CD4-positive, alpha-beta T cell (primary cell): Measurements from ENCODE around the gene RAD51AP2. TPM values are rescaled to one million over a fixed set of nuclear protein-coding genes. Genes with fewer than 3 reads are reported as not detected.

Experiments
- ATAC-seq: fragments of 200-7000 bp; cut with Tn5 transposase; one replicate; pipeline ENCODE4 v1.10.0; 2022; ENCODE audit warnings: mild to moderate bottlenecking; ENCODE audit not compliant: poor library complexity
- CTCF ChIA-PET: fragments of 350-600 bp; sonication (Branson Sonifier 250); formaldehyde crosslinking; loops from one replicate; lab custom pipeline; 2021; ENCODE audit warnings: antibody characterized with exemption, inconsistent platforms; lab: Charles Lee
- POLR2A ChIA-PET: fragments of 350-600 bp; sonication (Branson Sonifier 250); formaldehyde crosslinking; loops from one replicate; lab custom pipeline; 2021; ENCODE audit warnings: antibody characterized with exemption, inconsistent platforms; lab: Charles Lee
- DNase-seq, 14 experiments: peaks; one replicate each; pipeline ENCODE4 v3.0.0-alpha.2; 2013 to 2020; ENCODE audit warnings: mixed read lengths in 2 of 14
- H3K27ac ChIP-seq, 2 donors: one replicate each; pipeline versions ENCODE4 v1.5.1 to v1.7.0; 2013; ENCODE audit warnings: low read length in 2 of 2, low read depth in 1 of 2, mild to moderate bottlenecking in 1 of 2
- H3K27me3 ChIP-seq, 2 experiments: 1 replicate in 1 of 2; 2 replicates in 1 of 2; pipeline versions ENCODE4 v1.6.1 to v1.7.0; 2013; ENCODE audit warnings: low read length in 2 of 2, control low read depth in 1 of 2, mild to moderate bottlenecking in 1 of 2, moderate library complexity in 1 of 2; ENCODE audit not compliant: insufficient read depth in 2 of 2, control insufficient read depth in 1 of 2
- H3K36me3 ChIP-seq: one replicate; pipeline ENCODE4 v1.6.1; 2013; ENCODE audit warnings: low read length, control low read depth; ENCODE audit not compliant: insufficient read depth
- H3K4me1 ChIP-seq: one replicate; pipeline ENCODE4 v1.6.1; 2013; ENCODE audit warnings: low read length, control low read depth; ENCODE audit not compliant: insufficient read depth
- H3K4me3 ChIP-seq: one replicate; pipeline ENCODE4 v1.5.1; 2013; ENCODE audit warnings: mild to moderate bottlenecking, low read length, moderate library complexity
- H3K9me3 ChIP-seq, 2 experiments: 1 replicate in 1 of 2; 2 replicates in 1 of 2; pipeline versions ENCODE4 v1.6.1 to v1.7.0; 2013; ENCODE audit warnings: low read length in 2 of 2, mild to moderate bottlenecking in 2 of 2, control low read depth in 1 of 2, moderate library complexity in 1 of 2; ENCODE audit not compliant: control insufficient read depth in 1 of 2, insufficient read depth in 1 of 2
- H3K27ac Mint-ChIP-seq: one replicate; pipeline ENCODE4 v1.8.0; 2020; ENCODE audit warnings: mixed read lengths
- H3K27me3 Mint-ChIP-seq: one replicate; pipeline ENCODE4 v1.8.0; 2021; ENCODE audit warnings: mixed read lengths
- H3K36me3 Mint-ChIP-seq: one replicate; pipeline ENCODE4 v1.8.0; 2021; ENCODE audit warnings: low read depth, mixed read lengths
- H3K4me1 Mint-ChIP-seq: one replicate; pipeline ENCODE4 v1.8.0; 2021; ENCODE audit warnings: low read depth, mixed read lengths
- H3K4me3 Mint-ChIP-seq: one replicate; pipeline ENCODE4 v1.8.0; 2020; ENCODE audit warnings: mild to moderate bottlenecking, mixed read lengths
- H3K9me3 Mint-ChIP-seq: one replicate; pipeline ENCODE4 v1.8.0; 2020; ENCODE audit warnings: mixed read lengths
- CTCF ChIP-seq: fragments of 200-600 bp; IDR thresholded peaks from one replicate; pipeline ENCODE4 v1.8.0; 2022; ENCODE audit warnings: antibody characterized with exemption, mild to moderate bottlenecking
- intact Hi-C, 2 experiments: fragments of 100-400 bp; cut with DNase I in 1 of 2; cut with micrococcal nuclease in 1 of 2; formaldehyde crosslinking; loops; one replicate each; pipeline versions ENCODE4 v1.15.1 to v1.9.0; 2023 to 2025; cut with DNase I, micrococcal nuclease
- total RNA-seq, 174 experiments: library from RNA in 2 of 174; stranded (reverse) in 2 of 174; gene quantifications; one replicate each; pipeline ENCODE4 v1.2.3 and lab custom pipeline; 2021 to 2026

The RAD51AP2 gene
- total RNA-seq, 2 experiments from 2014 or later: not detected

GRCh38 chr2:17540813-17541530, 22.7 kb upstream of the RAD51AP2 start:
- H3K27ac ChIP-seq: no peak overlapping the region
- H3K36me3 ChIP-seq: no peaks in the 10 kb centered on the region
- Mint-ChIP-seq H3K4me3 (no peak overlapping the region), H3K36me3 (no peaks in the 10 kb centered on the region), H3K27ac (no peak overlapping the region), H3K4me1 (no peaks in the 10 kb centered on the region), H3K27me3 (peaks cover 78% of the 10 kb centered on the region), H3K9me3 (no peaks in the 10 kb centered on the region)
- H3K9me3 ChIP-seq: peaks cover 0 to 9% of the 10 kb centered on the region in 2 experiments
- ATAC-seq (no peak), DNase-seq (no peak)
- TF ChIP-seq CTCF: no peak
- peaks cover 36 to 57% of the 10 kb centered on the region in 2 experiments for H3K27me3 ChIP-seq
- intact Hi-C loops: no loop called here
- ChIA-PET CTCF (no interaction called here), POLR2A (no interaction called here)
- H3K4me1 ChIP-seq: no peaks in the 10 kb centered on the region
- H3K4me3 ChIP-seq: no peak overlapping the region

GRCh38 chr2:17540093-17540812, 22.0 kb upstream of the RAD51AP2 start, which contains the start of gene VSNL1:
VSNL1 (plus strand) TSS chr2:17540696; CDS start chr2:17592075, 51,379 bp downstream.
- ChIA-PET POLR2A (no interaction called here), CTCF (no interaction called here)
- Mint-ChIP-seq H3K4me3 (no peak within 1 kb of the TSS), H3K9me3 (no peaks in the 10 kb centered on the region), H3K4me1 (no peaks in the 10 kb centered on the region), H3K27ac (no peak within 1 kb of the TSS), H3K36me3 (no peaks in the 10 kb centered on the region), H3K27me3 (peaks cover 79% of the 10 kb centered on the region)
- Histone ChIP-seq H3K9me3 (peaks cover 0 to 9% of the 10 kb centered on the region in 2 experiments), H3K4me1 (no peaks in the 10 kb centered on the region), H3K4me3 (no peak within 1 kb of the TSS), H3K27ac (no peak within 1 kb of the TSS), H3K36me3 (no peaks in the 10 kb centered on the region), H3K27me3 (peaks cover 38 to 50% of the 10 kb centered on the region in 2 experiments)
- ATAC-seq (no peak), DNase-seq (no peak)
- no peak for TF ChIP-seq CTCF
- intact Hi-C loops: no loop called here

GRCh38 chr2:17539611-17540092, 21.4 kb upstream of the RAD51AP2 start:
- DNase-seq: no peak
- H3K27me3 Mint-ChIP-seq: peaks cover 83% of the 10 kb centered on the region
- Histone ChIP-seq H3K9me3 (peaks cover 0 to 9% of the 10 kb centered on the region in 2 experiments), H3K4me3 (no peak overlapping the region), H3K36me3 (no peaks in the 10 kb centered on the region), H3K4me1 (no peaks in the 10 kb centered on the region), H3K27me3 (peaks cover 38 to 50% of the 10 kb centered on the region in 2 experiments), H3K27ac (no peak overlapping the region)
- ChIA-PET POLR2A (no interaction called here), CTCF (no interaction called here)
- H3K4me1 Mint-ChIP-seq: no peaks in the 10 kb centered on the region
- H3K9me3 Mint-ChIP-seq: no peaks in the 10 kb centered on the region
- no peak overlapping the region for H3K27ac Mint-ChIP-seq
- H3K4me3 Mint-ChIP-seq: no peak overlapping the region
- no peak for ATAC-seq
- intact Hi-C loops: no loop called here
- TF ChIP-seq CTCF: no peak
- no peaks in the 10 kb centered on the region for H3K36me3 Mint-ChIP-seq
